Heart left ventricle (tissue), 13 donors: ENCODE measurements around the gene DGKZ.

Source experiments
- POLR2A ChIP-seq, 2 donors: fragments of 450-650 bp; IDR thresholded peaks; one replicate each; pipeline ENCODE4 v1.6.1; 2017; ENCODE audit warnings: antibody characterized with exemption in 2 of 2, mild to moderate bottlenecking in 2 of 2, moderate library complexity in 2 of 2
- TF ChIP-seq, protein P1 (sequence below), 12 donors: fragments of 200-600 bp; sonication (generic) in 4 of 12; IDR thresholded peaks; one replicate each; pipeline versions ENCODE4 v1.5.0 to v1.8.0; 2018 to 2022; ENCODE audit warnings: antibody characterized with exemption in 12 of 12, mild to moderate bottlenecking in 5 of 12
- donor health status: ischemic (EF 13 %, LVEDD 7.1; RV severe dilation, severe dysfunction).
- donor health status: DM: no; HTN: yes; CAD: no.
- donor health status: DM: no; HTN: no; CAD: no.
- donor health status: ischemic (EF 25% LVEDD 6.9; RV normal size, moderate dysfunction).
- donor health status: ischemic (EF 25% LVEDD 5.7; RV mildly dilated, moderate dysfunction).
- donor health status: ischemic (EF 35%, LVEDD 5.7; RV mildly dilated, moderate dysfunction).
- donor health status: nonischemic (EF 11% LVEDD 7.7; RV severe dilation, severe dysfunction).
- donor health status: DM: yes; HTN: yes; CAD: no.
- donor health status: PGD.
- donor health status: ischemic (EF 29% LVEDD 5.4; RV normal size, mild dysfunction).
- donor health status: nonischemic (EF 23%, LVEDD 6.1; RV moderate dilation, normal function).

DNA sequence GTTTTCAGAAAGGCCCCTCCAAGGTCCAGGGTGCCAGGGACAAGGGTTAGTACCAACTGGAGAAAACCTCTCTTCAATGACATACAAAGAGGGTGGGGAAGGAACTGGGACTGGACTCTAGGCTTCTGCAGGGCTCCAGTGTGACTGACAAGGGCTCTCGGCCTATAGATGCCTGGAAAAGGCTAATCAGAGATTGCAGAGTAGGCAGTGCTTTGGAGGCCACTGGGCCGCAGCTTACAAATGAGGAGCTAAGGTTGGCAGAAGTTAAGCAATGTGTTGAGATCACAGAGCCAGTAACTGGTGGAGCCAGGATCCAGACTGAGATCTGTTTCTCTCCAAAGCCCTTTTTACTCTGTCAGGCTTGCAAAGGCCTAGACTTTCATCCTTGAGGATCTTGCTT is 7.4 kb upstream of the DGKZ start:
- TF ChIP-seq, protein P1, sequence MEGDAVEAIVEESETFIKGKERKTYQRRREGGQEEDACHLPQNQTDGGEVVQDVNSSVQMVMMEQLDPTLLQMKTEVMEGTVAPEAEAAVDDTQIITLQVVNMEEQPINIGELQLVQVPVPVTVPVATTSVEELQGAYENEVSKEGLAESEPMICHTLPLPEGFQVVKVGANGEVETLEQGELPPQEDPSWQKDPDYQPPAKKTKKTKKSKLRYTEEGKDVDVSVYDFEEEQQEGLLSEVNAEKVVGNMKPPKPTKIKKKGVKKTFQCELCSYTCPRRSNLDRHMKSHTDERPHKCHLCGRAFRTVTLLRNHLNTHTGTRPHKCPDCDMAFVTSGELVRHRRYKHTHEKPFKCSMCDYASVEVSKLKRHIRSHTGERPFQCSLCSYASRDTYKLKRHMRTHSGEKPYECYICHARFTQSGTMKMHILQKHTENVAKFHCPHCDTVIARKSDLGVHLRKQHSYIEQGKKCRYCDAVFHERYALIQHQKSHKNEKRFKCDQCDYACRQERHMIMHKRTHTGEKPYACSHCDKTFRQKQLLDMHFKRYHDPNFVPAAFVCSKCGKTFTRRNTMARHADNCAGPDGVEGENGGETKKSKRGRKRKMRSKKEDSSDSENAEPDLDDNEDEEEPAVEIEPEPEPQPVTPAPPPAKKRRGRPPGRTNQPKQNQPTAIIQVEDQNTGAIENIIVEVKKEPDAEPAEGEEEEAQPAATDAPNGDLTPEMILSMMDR (IDR thresholded peaks at IDR 0.05) = no peak
- TF ChIP-seq POLR2A (IDR thresholded peaks at IDR 0.05) = no peak
